MCF 10A (cell line): Measurements from ENCODE around the gene CAPN7. TPM values are rescaled to one million over a fixed set of nuclear protein-coding genes. Genes with fewer than 3 reads are reported as not detected.
"Not testable (repeated sequence)": the region's sequence is repeated elsewhere in the genome, so short reads cannot be mapped to it uniquely, and the experiment has no call there.

Experiments
- BruUV-seq: library from RNA; stranded (reverse); fragments of 400-500 nt; replicated peaks from 2 replicates; lab custom pipeline; 2021; lab: Mats Ljungman, UMichigan
- CTCF ChIA-PET: fragments of 300-600 bp; sonication (Branson Sonifier 250); formaldehyde crosslinking; extraction: SDS; loops from one replicate; lab custom pipeline; 2021; ENCODE audit warnings: antibody characterized with exemption, inconsistent platforms; lab: Yijun Ruan, JAX
- POLR2A ChIA-PET: fragments of 300-600, 350-650 bp; sonication (Branson Sonifier 250); formaldehyde crosslinking; extraction: SDS; loops from one replicate; lab custom pipeline; 2020; ENCODE audit warnings: antibody characterized with exemption, inconsistent platforms; lab: Yijun Ruan, JAX
- DNase-seq: peaks from one replicate; pipeline ENCODE4 v3.0.0-alpha.2; 2018; ENCODE audit not compliant: unreplicated experiment
- H3K27ac Mint-ChIP-seq: one replicate; pipeline ENCODE4 v1.8.0; 2022; ENCODE audit warnings: mild to moderate bottlenecking, low read depth, mixed read lengths; ENCODE audit not compliant: unreplicated experiment
- H3K27me3 Mint-ChIP-seq: one replicate; pipeline ENCODE4 v1.8.0; 2022; ENCODE audit warnings: mixed read lengths; ENCODE audit not compliant: insufficient read depth, unreplicated experiment
- H3K36me3 Mint-ChIP-seq: one replicate; pipeline ENCODE4 v1.8.0; 2022; ENCODE audit warnings: mild to moderate bottlenecking, moderate library complexity, mixed read lengths; ENCODE audit not compliant: insufficient read depth, unreplicated experiment
- H3K4me1 Mint-ChIP-seq: one replicate; pipeline ENCODE4 v1.8.0; 2022; ENCODE audit warnings: mixed read lengths; ENCODE audit not compliant: insufficient read depth, unreplicated experiment
- H3K4me3 Mint-ChIP-seq: one replicate; pipeline ENCODE4 v1.8.0; 2022; ENCODE audit warnings: mild to moderate bottlenecking, moderate library complexity, mixed read lengths; ENCODE audit not compliant: unreplicated experiment
- H3K9me3 Mint-ChIP-seq: one replicate; pipeline ENCODE4 v1.8.0; 2022; ENCODE audit warnings: mixed read lengths; ENCODE audit not compliant: unreplicated experiment
- intact Hi-C: fragments of 100-400 bp; cut with micrococcal nuclease; formaldehyde crosslinking; loops from 2 replicates; pipeline ENCODE4 v1.14.1; 2022
- total RNA-seq: library from RNA; stranded (reverse); gene quantifications from 2 replicates; pipeline ENCODE4 v1.2.3, GENCODE V29; 2022
- TF ChIP-seq, protein P1 (sequence below): fragments of 200-600 bp; IDR thresholded peaks from one replicate; pipeline ENCODE4 v1.8.0; 2022; ENCODE audit warnings: antibody characterized with exemption, mild to moderate bottlenecking; ENCODE audit not compliant: unreplicated experiment

CAPN7 gene
- total RNA-seq, 1 experiment from 2014 or later: 48.4 TPM

DNA sequence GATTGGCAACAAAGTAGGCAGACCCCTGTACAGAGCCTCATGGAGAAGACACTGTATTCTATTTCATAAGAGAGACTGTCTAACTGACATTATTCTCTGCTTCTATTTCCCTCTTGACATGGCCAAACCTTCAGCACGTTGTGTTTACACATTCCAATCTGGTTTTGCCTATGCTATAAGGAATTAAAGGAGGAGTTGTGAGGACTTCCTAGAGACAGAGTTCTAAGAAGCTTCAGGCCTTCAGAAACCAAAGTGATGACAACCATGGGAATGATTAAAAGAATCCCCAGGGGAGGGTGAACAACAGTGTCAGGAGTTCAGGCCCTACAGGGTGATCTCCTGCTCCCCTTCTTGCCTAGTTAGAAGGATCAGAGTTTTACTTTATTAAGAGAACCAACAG, 44.9 kb upstream of the CAPN7 start:
- Mint-ChIP-seq H3K27me3 (peaks cover 22% of the 10 kb centered on the region), H3K4me3 (no peak overlapping the region), H3K9me3 (no peaks in the 10 kb centered on the region), H3K36me3 (no peaks in the 10 kb centered on the region), H3K4me1 (peaks cover 6% of the 10 kb centered on the region), H3K27ac (no peak overlapping the region)
- no TSS peak for BruUV-seq
- DNase-seq: no peak
- CTCF ChIA-PET: no interaction called here
- POLR2A ChIA-PET: no interaction called here
- intact Hi-C loops: no loop called here
- TF ChIP-seq, protein P1, sequence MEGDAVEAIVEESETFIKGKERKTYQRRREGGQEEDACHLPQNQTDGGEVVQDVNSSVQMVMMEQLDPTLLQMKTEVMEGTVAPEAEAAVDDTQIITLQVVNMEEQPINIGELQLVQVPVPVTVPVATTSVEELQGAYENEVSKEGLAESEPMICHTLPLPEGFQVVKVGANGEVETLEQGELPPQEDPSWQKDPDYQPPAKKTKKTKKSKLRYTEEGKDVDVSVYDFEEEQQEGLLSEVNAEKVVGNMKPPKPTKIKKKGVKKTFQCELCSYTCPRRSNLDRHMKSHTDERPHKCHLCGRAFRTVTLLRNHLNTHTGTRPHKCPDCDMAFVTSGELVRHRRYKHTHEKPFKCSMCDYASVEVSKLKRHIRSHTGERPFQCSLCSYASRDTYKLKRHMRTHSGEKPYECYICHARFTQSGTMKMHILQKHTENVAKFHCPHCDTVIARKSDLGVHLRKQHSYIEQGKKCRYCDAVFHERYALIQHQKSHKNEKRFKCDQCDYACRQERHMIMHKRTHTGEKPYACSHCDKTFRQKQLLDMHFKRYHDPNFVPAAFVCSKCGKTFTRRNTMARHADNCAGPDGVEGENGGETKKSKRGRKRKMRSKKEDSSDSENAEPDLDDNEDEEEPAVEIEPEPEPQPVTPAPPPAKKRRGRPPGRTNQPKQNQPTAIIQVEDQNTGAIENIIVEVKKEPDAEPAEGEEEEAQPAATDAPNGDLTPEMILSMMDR: no peak

DNA sequence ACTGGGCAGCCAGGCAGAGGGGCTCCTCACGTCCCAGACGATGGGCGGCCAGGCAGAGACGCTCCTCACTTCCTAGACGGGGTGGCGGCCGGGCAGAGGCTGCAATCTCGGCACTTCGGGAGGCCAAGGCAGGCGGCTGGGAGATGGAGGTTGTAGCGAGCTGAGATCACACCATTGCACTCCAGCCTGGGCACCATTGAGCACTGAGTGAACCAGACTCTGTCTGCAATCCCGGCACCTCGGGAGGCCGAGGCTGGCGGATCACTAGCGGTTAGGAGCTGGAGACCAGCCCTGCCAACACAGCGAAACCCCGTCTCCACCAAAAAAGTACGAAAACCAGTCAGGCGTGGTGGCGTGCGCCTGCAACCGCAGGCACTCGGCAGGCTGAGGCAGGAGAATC, 42.4 kb upstream of the CAPN7 start:
- H3K36me3 Mint-ChIP-seq, POLR2A ChIA-PET, CTCF ChIA-PET, DNase-seq, H3K4me3 Mint-ChIP-seq, H3K27ac Mint-ChIP-seq, intact Hi-C loops, H3K27me3 Mint-ChIP-seq, BruUV-seq, H3K4me1 Mint-ChIP-seq, H3K9me3 Mint-ChIP-seq: not testable (repeated sequence)

- TF ChIP-seq, protein P1: no peak
- H3K27me3 Mint-ChIP-seq: no peaks in the 10 kb centered on the region
Observed at GRCh38 chr3:15164340-15164739, 41.7 kb upstream of the CAPN7 start.

DNA sequence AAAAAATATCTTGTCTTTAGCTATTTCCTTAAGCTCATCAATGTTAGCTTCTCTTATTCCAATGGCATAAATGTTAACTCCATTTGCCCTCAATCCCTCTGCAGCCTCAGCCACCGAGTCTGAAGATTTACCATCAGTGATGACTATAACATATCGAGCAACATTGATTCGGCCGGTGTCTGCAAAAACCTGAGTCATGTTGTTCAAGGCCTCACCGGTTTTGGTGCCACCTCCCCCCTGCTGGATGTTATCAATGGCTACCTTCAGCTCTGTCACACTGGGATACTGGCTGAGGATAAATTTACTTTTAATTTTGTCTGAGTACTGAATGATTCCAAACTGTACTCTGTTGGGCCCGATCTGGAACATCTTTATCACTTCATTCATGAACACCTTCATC, 41.0 kb upstream of the CAPN7 start:
- H3K9me3 Mint-ChIP-seq: no peaks in the 10 kb centered on the region
- no TSS peak for BruUV-seq
- no peak overlapping the region for H3K27ac Mint-ChIP-seq
- no peaks in the 10 kb centered on the region for H3K27me3 Mint-ChIP-seq
- TF ChIP-seq, protein P1: no peak
- ChIA-PET POLR2A (no interaction called here), CTCF (interaction anchor here (1.0 to 1.5 kb wide), 3 partner anchors 17 to 103 kb away, joined by 3 to 5 read pairs (median 3); no protein-coding TSS in a partner anchor)
- intact Hi-C loops: no loop called here
- no peaks in the 10 kb centered on the region for H3K36me3 Mint-ChIP-seq
- no peak for DNase-seq
- H3K4me1 Mint-ChIP-seq: peaks cover 6% of the 10 kb centered on the region
- H3K4me3 Mint-ChIP-seq: no peak overlapping the region

More at GRCh38 chr3:15164340-15164739, 41.7 kb upstream of the CAPN7 start:
- no TSS peak for BruUV-seq
- Mint-ChIP-seq H3K36me3 (no peaks in the 10 kb centered on the region), H3K4me3 (no peak overlapping the region), H3K27ac (no peak overlapping the region), H3K4me1 (peaks cover 6% of the 10 kb centered on the region), H3K9me3 (no peaks in the 10 kb centered on the region)
- CTCF ChIA-PET: interaction anchor here (0.6 to 1.5 kb wide), 5 partner anchors 18 to 104 kb away, joined by 3 to 5 read pairs (median 3); no protein-coding TSS in a partner anchor
- POLR2A ChIA-PET: no interaction called here
- intact Hi-C loops: no loop called here
- DNase-seq: no peak

DNA sequence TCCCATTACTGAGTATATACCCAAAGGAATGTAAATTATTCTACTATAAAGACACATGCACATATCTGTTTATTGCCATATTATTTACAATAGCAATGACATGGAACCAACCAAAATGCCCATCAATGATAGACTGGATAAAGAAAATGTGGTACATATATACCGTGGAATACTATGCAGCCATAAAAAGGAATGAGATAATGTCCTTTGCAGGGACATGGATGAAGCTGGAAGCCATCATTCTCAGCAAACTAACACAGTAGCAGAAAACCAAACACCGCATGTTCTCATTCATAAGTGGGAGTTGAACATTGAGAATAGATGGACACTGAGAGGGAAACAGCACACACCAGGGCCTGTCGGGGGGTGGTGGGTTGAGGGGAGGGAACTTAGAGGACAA, 39.7 kb upstream of the CAPN7 start:
- H3K4me1 Mint-ChIP-seq, H3K4me3 Mint-ChIP-seq, H3K9me3 Mint-ChIP-seq, BruUV-seq, DNase-seq, H3K27me3 Mint-ChIP-seq, H3K36me3 Mint-ChIP-seq, H3K27ac Mint-ChIP-seq, intact Hi-C loops: not testable (repeated sequence)
- CTCF ChIA-PET: interaction anchor here (0.7 to 1.2 kb wide), 2 partner anchors 18 to 57 kb away, joined by 3 to 4 read pairs; no protein-coding TSS in a partner anchor
- POLR2A ChIA-PET: interaction anchor here (0.6 kb wide), 1 partner anchor 993 kb away, joined by 4 read pairs; no protein-coding TSS in a partner anchor
